ENCODE data around the gene NLRP13. TPM values are rescaled to one million over a fixed set of nuclear protein-coding genes. Genes with fewer than 3 reads are reported as not detected.

Gene NLRP13
- total RNA-seq, 1 donor from 2014 or later: not detected

GRCh38 chr19:55855160-55855559 is 77.0 kb downstream of the NLRP13 start:
- Mint-ChIP-seq H3K27me3 (ENCODE audit: low read depth) (no peaks in the 10 kb centered on the region), H3K4me3 (no peak overlapping the region), H3K27ac (ENCODE audit: unreplicated experiment) (no peak overlapping the region), H3K4me1 (no peaks in the 10 kb centered on the region), H3K9me3 (peaks cover 17% of the 10 kb centered on the region), H3K36me3 (ENCODE audit: low read depth) (peaks cover 9% of the 10 kb centered on the region)
- DNase-seq (ENCODE audit: low read depth, low spot score): no peak
- no peak for TF ChIP-seq CTCF (conservative IDR thresholded peaks at IDR 0.05)

Other genes starting within 250 kb of the NLRP13 start
- gene NLRP9, start 193.9 kb downstream of the NLRP13 start, total RNA-seq: not detected in 2 replicates
- not detected in 2 replicates for gene RFPL4A, start 173.2 kb downstream of the NLRP13 start, total RNA-seq
- gene RFPL4AL1, start 163.2 kb downstream of the NLRP13 start, total RNA-seq: not detected in 2 replicates
- not detected in 2 replicates for gene NLRP11, start 100.3 kb downstream of the NLRP13 start, total RNA-seq
- gene NLRP4, start 95.8 kb downstream of the NLRP13 start, total RNA-seq: not detected in 2 replicates
- gene NLRP8, start 15.5 kb upstream of the NLRP13 start, total RNA-seq: not detected in 2 replicates
- gene NLRP5, start 54.4 kb upstream of the NLRP13 start, total RNA-seq: not detected in 2 replicates
- 47.7 and 48.1 TPM in 2 replicates for gene ZNF787, start 189.0 kb upstream of the NLRP13 start, total RNA-seq
- 47.5 and 51.5 TPM in 2 replicates for gene ZNF444, start 209.0 kb upstream of the NLRP13 start, total RNA-seq
- 0.37 TPM in 1 of 2 replicates, not detected in the other for gene GALP, start 243.7 kb upstream of the NLRP13 start, total RNA-seq

Measured in neural crest cell (in vitro differentiated cells).